DMS153 treated with DMSO at 0.1 percent for 48 hours (cell line): Measurements from ENCODE around the gene DNASE1L1.
"Not testable (repeated sequence)": the region's sequence is repeated elsewhere in the genome, so short reads cannot be mapped to it uniquely, and the experiment has no call there.

Experiments
- DNase-seq: peaks from one replicate; lab custom pipeline; 2025; ENCODE audit not compliant: unreplicated experiment; lab: John Stamatoyannopoulos, UW

Gene DNASE1L1

GRCh38 chrX:154408659-154409221 lies 314 bp downstream of the DNASE1L1 start:
- no peak for DNase-seq

- no peak for DNase-seq
Measured at GRCh38 chrX:154404625-154405192, 4.3 kb downstream of the DNASE1L1 start.

- DNase-seq = no peak
Measured at GRCh38 chrX:154403858-154404257, 5.2 kb downstream of the DNASE1L1 start.

GRCh38 chrX:154403192-154403591 lies 5.9 kb downstream of the DNASE1L1 start:
- no peak for DNase-seq

GRCh38 chrX:154402622-154403127 lies 6.4 kb downstream of the DNASE1L1 start:
- no peak for DNase-seq

GRCh38 chrX:154401918-154402621 lies 7.0 kb downstream of the DNASE1L1 start:
- no peak for DNase-seq

GRCh38 chrX:154401045-154401799 lies 7.8 kb downstream of the DNASE1L1 start:
- no peak for DNase-seq

- DNase-seq = not testable (repeated sequence)
Measured at GRCh38 chrX:154400369-154400817, 8.7 kb downstream of the DNASE1L1 start.

GRCh38 chrX:154399527-154400368 lies 9.3 kb downstream of the DNASE1L1 start:
- no peak for DNase-seq

GRCh38 chrX:154398668-154399526 lies 10.2 kb downstream of the DNASE1L1 start:
- DNase-seq = peak; percentile 89

GRCh38 chrX:154397888-154398667 lies 11.0 kb downstream of the DNASE1L1 start, which contains the start of gene RPL10:
Gene RPL10 (plus strand): TSS chrX:154398377. CDS start chrX:154398520, 143 bp downstream.
- peak; percentile 95 for DNase-seq

GRCh38 chrX:154396973-154397887 lies 11.8 kb downstream of the DNASE1L1 start:
- DNase-seq = no peak

GRCh38 chrX:154396363-154396762 lies 12.7 kb downstream of the DNASE1L1 start:
- not testable (repeated sequence) for DNase-seq

- not testable (repeated sequence) for DNase-seq
Measured at GRCh38 chrX:154389812-154390747, 19.0 kb downstream of the DNASE1L1 start.

GRCh38 chrX:154388649-154389048 lies 20.4 kb downstream of the DNASE1L1 start:
- not testable (repeated sequence) for DNase-seq

- DNase-seq = not testable (repeated sequence)
Measured at GRCh38 chrX:154388094-154388493, 21.0 kb downstream of the DNASE1L1 start.
